PC-3 (cell line): Measurements from ENCODE around the gene PCNX2. TPM values are rescaled to one million over a fixed set of nuclear protein-coding genes. Genes with fewer than 3 reads are reported as not detected.

Experiments
- ATAC-seq: fragments of 200-7000 bp; cut with Tn5 transposase; 2 replicates; pipeline ENCODE4 v1.9.1; 2020; ENCODE audit warnings: mild to moderate bottlenecking, moderate library complexity
- BruUV-seq: library from RNA; stranded (reverse); fragments of 400-500 nt; replicated peaks from 2 replicates; lab custom pipeline; 2021; lab: Mats Ljungman, UMichigan
- CTCF ChIA-PET: fragments of 300-600 bp; sonication (Branson Sonifier 250); formaldehyde crosslinking; loops from one replicate; lab custom pipeline; 2022; ENCODE audit warnings: antibody characterized with exemption; lab: Charles Lee
- POLR2A ChIA-PET: fragments of 300-600 bp; sonication (Branson Sonifier 250); formaldehyde crosslinking; loops from one replicate; lab custom pipeline; 2022; ENCODE audit warnings: antibody characterized with exemption; ENCODE audit not compliant: unreplicated experiment; lab: Charles Lee
- DNase-seq: peaks from one replicate; pipeline ENCODE4 v3.0.0-alpha.2; 2015
- H2AFZ ChIP-seq: fragments of 300-600 bp; sonication (generic); 2 replicates; pipeline ENCODE4 v1.6.0; 2016; ENCODE audit warnings: antibody characterized with exemption, low read length
- H3F3A ChIP-seq: fragments of 300-600 bp; sonication (generic); one replicate; pipeline ENCODE4 v1.6.0; 2017; ENCODE audit warnings: antibody characterized with exemption, low read length, control low read depth, mild to moderate bottlenecking; ENCODE audit not compliant: unreplicated experiment
- H3K27ac ChIP-seq: fragments of 300-600 bp; sonication (generic); 2 replicates; pipeline ENCODE4 v1.5.1; 2016; ENCODE audit warnings: mild to moderate bottlenecking, low read length
- H3K27me3 ChIP-seq: fragments of 300-600 bp; sonication (generic); 2 replicates; pipeline ENCODE4 v1.6.1; 2016; ENCODE audit warnings: low read length, mixed read lengths
- H3K36me3 ChIP-seq: fragments of 300-600 bp; sonication (generic); 2 replicates; pipeline ENCODE4 v1.6.1; 2016; ENCODE audit warnings: low read depth, mixed run types, low read length, mixed read lengths
- H3K4me1 ChIP-seq: fragments of 300-600 bp; sonication (generic); 2 replicates; pipeline ENCODE4 v1.5.1; 2016; ENCODE audit warnings: low read length; ENCODE audit not compliant: insufficient read depth
- H3K4me2 ChIP-seq: fragments of 300-600 bp; sonication (generic); 2 replicates; pipeline ENCODE4 v1.6.0; 2016; ENCODE audit warnings: low read length
- H3K4me3 ChIP-seq: fragments of 300-600 bp; sonication (generic); 2 replicates; pipeline ENCODE4 v1.5.1; 2016; ENCODE audit warnings: mild to moderate bottlenecking, low read length, mixed read lengths
- H3K79me2 ChIP-seq: fragments of 300-600 bp; sonication (generic); 2 replicates; pipeline ENCODE4 v1.6.1; 2017; ENCODE audit warnings: low read length, mixed read lengths
- H3K9ac ChIP-seq: fragments of 300-600 bp; sonication (generic); 2 replicates; pipeline ENCODE4 v1.6.0; 2016; ENCODE audit warnings: mild to moderate bottlenecking, low read length
- H3K9me2 ChIP-seq: fragments of 300-600 bp; sonication (generic); replicated peaks from 2 replicates; pipeline ENCODE4 v1.6.1; 2016; ENCODE audit warnings: mixed run types, low read length, mixed read lengths
- H3K9me3 ChIP-seq: fragments of 300-600 bp; sonication (generic); 2 replicates; pipeline ENCODE4 v1.6.1; 2016; ENCODE audit warnings: low read length, mixed read lengths
- H4K20me1 ChIP-seq: fragments of 300-600 bp; sonication (generic); 2 replicates; pipeline ENCODE4 v1.6.1; 2016; ENCODE audit warnings: low read length, mixed read lengths
- CTCF ChIP-seq: fragments of 300-600 bp; sonication (generic); conservative IDR thresholded peaks from 2 replicates; pipeline ENCODE4 v1.5.1; 2017; ENCODE audit warnings: antibody characterized with exemption, low read depth, mild to moderate bottlenecking, low read length
- EZH2 ChIP-seq: fragments of 300-600 bp; sonication (generic); IDR thresholded peaks from one replicate; pipeline ENCODE4 v1.6.1; 2017; ENCODE audit warnings: antibody characterized with exemption, mild to moderate bottlenecking, low read length; ENCODE audit not compliant: unreplicated experiment
- EZH2phosphoT487 ChIP-seq: fragments of 300-600 bp; sonication (generic); IDR thresholded peaks from 2 replicates; pipeline ENCODE4 v1.6.1; 2018; ENCODE audit warnings: mild to moderate bottlenecking, antibody characterized with exemption, low read length, borderline replicate concordance
- intact Hi-C: fragments of 100-400 bp; cut with micrococcal nuclease; formaldehyde crosslinking; loops from 2 replicates; pipeline ENCODE4 v1.9.0; 2023
- total RNA-seq: library from RNA; depleted of rRNA; stranded (reverse); fragments of >200 nt; gene quantifications from 2 replicates; pipeline ENCODE4 v1.2.3, GENCODE V29; 2014

The PCNX2 gene
- total RNA-seq, 1 experiment from 2014 or later, result 17.3 TPM

GRCh38 chr1:232956081-232956480, 339.4 kb downstream of the PCNX2 start:
- Histone ChIP-seq H3K9ac (no peak overlapping the region), H3K27ac (no peak overlapping the region), H3K4me3 (no peak overlapping the region), H3K4me2 (no peak overlapping the region), H3K4me1 (peaks cover 16% of the 10 kb centered on the region), H3K36me3 (peaks cover 29% of the 10 kb centered on the region), H3K9me3 (no peaks in the 10 kb centered on the region), H3K79me2 (peaks cover 39% of the 10 kb centered on the region), H2AFZ (no peak overlapping the region), H3F3A (no peaks in the 10 kb centered on the region), H3K9me2 (no peaks in the 10 kb centered on the region), H3K27me3 (no peaks in the 10 kb centered on the region), H4K20me1 (no peaks in the 10 kb centered on the region)
- no TSS peak for BruUV-seq
- CTCF ChIA-PET, result interaction anchor here (0.7 kb wide), 1 partner anchor 321 kb away, joined by 3 read pairs; no protein-coding TSS in a partner anchor
- ATAC-seq (no peak), DNase-seq (no peak)
- TF ChIP-seq EZH2 (no peak), CTCF (no peak), EZH2phosphoT487 (no peak)
- POLR2A ChIA-PET, result no interaction called here
- intact Hi-C loops, result loop anchor here (10.0 kb wide), 1 partner anchor 289 kb away; no protein-coding TSS in a partner anchor

GRCh38 chr1:232954594-232955365, 340.7 kb downstream of the PCNX2 start:
- Histone ChIP-seq H4K20me1 (no peaks in the 10 kb centered on the region), H2AFZ (no peak overlapping the region), H3K4me2 (no peak overlapping the region), H3K9me2 (no peaks in the 10 kb centered on the region), H3K4me1 (peaks cover 19% of the 10 kb centered on the region), H3K36me3 (peaks cover 29% of the 10 kb centered on the region), H3K4me3 (no peak overlapping the region), H3K9ac (no peak overlapping the region), H3K27me3 (no peaks in the 10 kb centered on the region), H3K27ac (no peak overlapping the region), H3F3A (no peaks in the 10 kb centered on the region), H3K9me3 (no peaks in the 10 kb centered on the region), H3K79me2 (peaks cover 46% of the 10 kb centered on the region)
- no peak for DNase-seq
- intact Hi-C loops, result loop anchor here (5.0 to 10.0 kb wide), 2 partner anchors 218 to 290 kb away; no protein-coding TSS in a partner anchor
- ATAC-seq, result no peak
- ChIA-PET CTCF (no interaction called here), POLR2A (no interaction called here)
- no TSS peak for BruUV-seq
- TF ChIP-seq CTCF (no peak), EZH2 (no peak), EZH2phosphoT487 (no peak)
